ENCODE data around the gene OR6S1.

The OR6S1 gene

GRCh38 chr14:20612403-20612802 lies 29.1 kb downstream of the OR6S1 start:
- TF ChIP-seq CSDC2 (CRISPR knock-in tag; IDR thresholded peaks at IDR 0.05): no peak
- TF ChIP-seq OSR1 (CRISPR knock-in tag; IDR thresholded peaks at IDR 0.05): no peak
- TF ChIP-seq PPARA (CRISPR knock-in tag; IDR thresholded peaks at IDR 0.05; ENCODE audit: borderline replicate concordance): no peak
- no peak for TF ChIP-seq RARB (CRISPR knock-in tag; IDR thresholded peaks at IDR 0.05)
- ATAC-seq: no peak

GRCh38 chr14:20611277-20611676 lies 30.2 kb downstream of the OR6S1 start:
- TF ChIP-seq RARB (CRISPR knock-in tag; IDR thresholded peaks at IDR 0.05) (no peak), CSRNP3 (CRISPR knock-in tag; IDR thresholded peaks at IDR 0.05) (no peak), POU6F1 (CRISPR knock-in tag; IDR thresholded peaks at IDR 0.05; ENCODE audit: borderline replicate concordance, low read depth) (no peak), ISL1 (CRISPR knock-in tag; IDR thresholded peaks at IDR 0.05) (no peak), ZC3H10 (CRISPR knock-in tag; IDR thresholded peaks at IDR 0.05) (no peak), ARNTL (CRISPR knock-in tag; IDR thresholded peaks at IDR 0.05; ENCODE audit: borderline replicate concordance, low read depth) (no peak), SNAI2 (CRISPR knock-in tag; IDR thresholded peaks at IDR 0.05) (no peak), ZNF8 (CRISPR knock-in tag; IDR thresholded peaks at IDR 0.05) (no peak), PPARA (CRISPR knock-in tag; IDR thresholded peaks at IDR 0.05; ENCODE audit: borderline replicate concordance) (no peak)
- no peak for ATAC-seq

- ATAC-seq: peak; percentile 60
- TF ChIP-seq CSDC2 (CRISPR knock-in tag; IDR thresholded peaks at IDR 0.05) (peak; percentile 34; the same call in 1 of the 2 replicates), ZFP30 (CRISPR knock-in tag; IDR thresholded peaks at IDR 0.05) (no peak), PPARA (CRISPR knock-in tag; IDR thresholded peaks at IDR 0.05; ENCODE audit: borderline replicate concordance) (no peak), SNAI2 (CRISPR knock-in tag; IDR thresholded peaks at IDR 0.05) (no peak), ZC3H10 (CRISPR knock-in tag; IDR thresholded peaks at IDR 0.05) (no peak), TSHZ2 (CRISPR knock-in tag; IDR thresholded peaks at IDR 0.05) (no peak)
Observed at GRCh38 chr14:20610002-20610765, 31.3 kb downstream of the OR6S1 start.

GRCh38 chr14:20609215-20610001 lies 32.1 kb downstream of the OR6S1 start:
- TF ChIP-seq ISL1 (CRISPR knock-in tag; IDR thresholded peaks at IDR 0.05) (no peak), PATZ1 (CRISPR knock-in tag; IDR thresholded peaks at IDR 0.05; ENCODE audit: borderline replicate concordance) (no peak), TCF4 (CRISPR knock-in tag; IDR thresholded peaks at IDR 0.05; ENCODE audit: borderline replicate concordance) (no peak), PPARA (CRISPR knock-in tag; IDR thresholded peaks at IDR 0.05; ENCODE audit: borderline replicate concordance) (no peak), OSR1 (CRISPR knock-in tag; IDR thresholded peaks at IDR 0.05) (no peak), GLIS3 (CRISPR knock-in tag; IDR thresholded peaks at IDR 0.05) (no peak), ZNF70 (CRISPR knock-in tag; IDR thresholded peaks at IDR 0.05) (no peak), ZFP30 (CRISPR knock-in tag; IDR thresholded peaks at IDR 0.05) (no peak), CSDC2 (CRISPR knock-in tag; IDR thresholded peaks at IDR 0.05) (no peak), ZNF8 (CRISPR knock-in tag; IDR thresholded peaks at IDR 0.05) (no peak), ZFP3 (CRISPR knock-in tag; IDR thresholded peaks at IDR 0.05) (no peak), ARNTL (CRISPR knock-in tag; IDR thresholded peaks at IDR 0.05; ENCODE audit: borderline replicate concordance, low read depth) (no peak), ESRRG (CRISPR knock-in tag; IDR thresholded peaks at IDR 0.05) (no peak), CSRNP3 (CRISPR knock-in tag; IDR thresholded peaks at IDR 0.05) (no peak), POU6F1 (CRISPR knock-in tag; IDR thresholded peaks at IDR 0.05; ENCODE audit: borderline replicate concordance, low read depth) (no peak)
- ATAC-seq: peak; percentile 16
